HG03095 (cell line): ENCODE results near the gene GPC1.

ENCODE experiments used
- ATAC-seq: cut with Tn5 transposase; IDR thresholded peaks from one replicate; pipeline ENCODE4 v1.9.1; 2021; ENCODE audit warnings: moderate library complexity; ENCODE audit not compliant: unreplicated experiment

GPC1 gene

DNA sequence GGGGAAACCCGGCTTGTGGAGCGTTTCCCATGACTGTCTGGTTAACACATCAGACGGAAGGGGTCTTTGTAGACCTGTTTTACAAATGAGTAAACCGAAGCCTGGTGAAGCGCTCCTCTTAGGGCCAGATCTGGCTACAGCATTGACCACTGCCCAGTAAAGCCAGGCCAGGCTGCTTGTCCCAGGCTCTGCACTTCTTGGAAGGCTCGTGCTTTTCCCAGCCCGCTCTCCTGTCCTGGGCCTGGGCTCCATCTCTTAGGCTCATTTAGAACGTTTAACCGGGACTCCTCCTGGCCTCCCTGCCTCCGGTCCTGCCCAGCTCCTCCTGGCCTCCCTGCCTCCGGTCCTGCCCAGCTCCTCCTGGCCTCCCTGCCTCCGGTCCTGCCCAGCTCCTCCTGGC is 4.8 kb downstream of the GPC1 start:
- ATAC-seq: no peak

DNA sequence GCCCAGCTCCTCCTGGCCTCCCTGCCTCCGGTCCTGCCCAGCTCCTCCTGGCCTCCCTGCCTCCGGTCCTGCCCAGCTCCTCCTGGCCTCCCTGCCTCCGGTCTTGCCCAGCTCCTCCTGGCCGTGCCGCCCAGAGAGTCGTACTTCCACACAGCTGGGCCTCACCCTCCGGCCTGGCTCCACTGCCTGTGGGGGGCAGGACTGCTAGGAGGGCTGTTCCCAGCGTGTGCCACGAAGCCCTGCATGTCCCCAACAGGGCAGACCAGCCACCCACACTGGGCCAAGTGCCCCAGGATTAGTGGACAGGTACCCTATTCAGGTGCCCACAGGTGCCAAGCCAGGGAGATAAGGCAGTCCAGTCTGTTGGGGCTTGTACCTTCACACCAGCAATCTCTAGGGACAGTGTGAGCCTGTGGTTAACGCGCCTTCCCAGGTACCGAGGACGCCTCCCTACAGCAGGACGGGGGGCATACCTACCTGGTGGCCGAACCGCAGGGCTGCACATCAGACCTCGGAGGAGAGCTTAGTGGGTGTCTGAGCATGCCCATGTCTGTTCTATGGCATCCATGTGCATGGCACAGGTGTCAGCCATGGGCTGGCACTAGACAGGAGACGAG is 5.3 kb downstream of the GPC1 start:
- no peak for ATAC-seq

DNA sequence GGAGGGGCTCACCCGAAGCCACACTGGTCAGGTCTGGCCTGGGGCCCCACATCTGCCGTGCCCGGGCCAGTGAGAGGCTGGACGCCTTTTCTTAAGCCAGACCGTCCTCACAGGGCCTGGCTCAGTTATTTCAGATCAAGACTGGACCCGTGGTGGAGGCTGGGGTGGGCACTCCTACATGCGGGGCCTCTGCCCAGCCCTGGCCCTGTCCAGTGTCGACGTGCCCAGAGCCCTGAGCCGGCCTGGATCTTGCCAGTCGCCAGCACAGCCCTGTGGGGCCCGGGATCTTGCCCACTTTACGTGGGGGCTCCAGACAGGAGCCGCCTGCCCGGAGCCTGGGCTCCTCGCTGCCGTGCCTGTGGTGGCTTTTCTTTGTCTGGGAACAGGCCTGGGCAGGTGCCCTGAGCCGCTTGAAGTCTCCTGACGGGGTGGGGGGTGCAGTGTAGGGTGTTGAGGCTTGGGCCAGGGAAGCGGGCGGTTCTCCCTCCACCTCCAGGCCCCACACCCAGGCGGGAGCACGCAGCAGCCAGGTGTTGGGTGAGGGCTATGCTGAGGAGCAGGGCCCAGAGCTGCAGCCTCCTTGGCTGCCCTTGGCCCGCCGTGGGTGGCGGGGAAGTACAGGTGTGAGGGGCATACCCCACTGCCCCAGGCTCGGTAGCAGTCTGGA is 6.0 kb downstream of the GPC1 start:
- no peak for ATAC-seq

DNA sequence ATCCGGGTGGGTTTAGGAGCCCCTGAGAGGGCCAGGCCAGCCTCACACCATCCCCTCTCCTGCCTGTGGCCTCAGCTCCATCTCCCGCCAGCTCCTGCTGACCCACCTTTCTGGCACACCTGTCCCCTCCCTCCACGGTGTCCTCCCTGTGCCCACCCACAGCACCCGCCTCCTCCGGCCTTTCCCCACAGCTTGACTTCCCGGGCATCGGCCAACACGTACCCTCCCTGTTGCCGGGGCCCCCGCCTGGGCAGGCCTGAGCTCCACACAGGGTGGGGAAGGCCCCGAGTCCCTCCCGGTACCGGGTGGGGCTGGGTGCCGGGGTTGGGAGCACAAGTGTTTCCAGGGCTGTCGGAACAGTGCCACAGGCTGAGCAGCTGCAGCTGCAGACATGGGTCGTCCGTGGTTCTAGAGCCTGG is 6.5 kb downstream of the GPC1 start:
- ATAC-seq: no peak

DNA sequence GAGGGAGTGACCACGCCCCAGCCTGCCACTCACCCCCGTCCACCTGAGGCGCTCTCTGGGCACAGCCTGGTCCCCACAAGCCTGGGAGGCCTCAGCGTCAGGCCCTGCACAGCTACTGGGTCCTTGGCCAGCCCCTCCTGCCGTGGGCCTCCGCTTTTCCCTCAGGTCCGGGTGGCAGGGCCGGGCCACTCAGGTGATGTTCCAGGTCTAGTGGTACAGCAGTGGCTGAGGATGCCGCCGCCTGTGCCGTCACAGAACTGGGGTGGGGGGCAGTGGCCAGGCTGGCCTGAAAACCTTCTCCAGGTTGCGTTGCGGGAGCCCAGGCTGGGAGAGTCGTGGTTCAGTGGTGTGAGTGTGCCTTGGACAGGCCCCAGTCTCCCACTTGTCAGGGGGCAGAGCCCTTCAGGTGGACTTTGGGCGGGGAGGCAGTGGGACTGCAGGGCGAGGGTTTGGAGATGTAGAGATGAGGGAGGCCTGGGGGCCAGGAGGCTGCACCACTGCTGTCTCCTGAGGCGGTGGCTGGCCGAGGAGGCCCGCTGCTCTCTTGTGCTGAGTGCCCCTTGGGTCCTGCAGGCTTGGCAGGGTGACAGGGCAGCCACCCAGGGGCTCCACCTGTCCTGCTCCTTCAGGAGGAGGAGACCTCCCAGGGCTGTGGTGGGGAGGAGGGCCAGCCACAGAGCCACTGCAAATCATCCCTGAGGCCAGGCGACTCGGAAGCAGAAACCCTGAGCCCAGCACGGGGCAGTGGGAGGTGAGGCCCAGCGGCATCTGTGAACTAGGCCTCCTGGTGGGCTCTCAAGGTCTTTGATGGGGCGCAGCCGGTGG is 7.6 kb downstream of the GPC1 start:
- ATAC-seq: no peak

DNA sequence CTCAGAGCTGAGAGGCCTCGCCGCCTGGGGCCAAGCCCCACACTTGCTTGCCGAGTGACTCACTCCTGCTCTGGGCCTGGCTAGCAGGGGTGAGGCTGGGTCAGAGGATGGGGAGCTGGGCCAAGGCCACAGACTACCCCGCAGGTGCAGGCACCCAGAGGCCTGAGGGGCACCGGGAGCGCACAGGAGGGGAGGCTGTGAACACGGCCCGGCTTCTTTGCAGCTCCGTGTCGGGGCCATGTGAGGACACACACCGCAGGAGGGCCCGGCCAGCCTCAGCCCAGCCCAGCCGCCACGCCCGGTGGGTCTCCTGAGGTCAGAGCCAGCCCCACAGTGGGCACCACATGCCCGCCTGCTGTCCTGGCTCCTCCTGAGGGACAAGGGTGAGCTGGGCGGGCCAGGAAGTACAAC is 8.4 kb downstream of the GPC1 start:
- ATAC-seq: no peak

DNA sequence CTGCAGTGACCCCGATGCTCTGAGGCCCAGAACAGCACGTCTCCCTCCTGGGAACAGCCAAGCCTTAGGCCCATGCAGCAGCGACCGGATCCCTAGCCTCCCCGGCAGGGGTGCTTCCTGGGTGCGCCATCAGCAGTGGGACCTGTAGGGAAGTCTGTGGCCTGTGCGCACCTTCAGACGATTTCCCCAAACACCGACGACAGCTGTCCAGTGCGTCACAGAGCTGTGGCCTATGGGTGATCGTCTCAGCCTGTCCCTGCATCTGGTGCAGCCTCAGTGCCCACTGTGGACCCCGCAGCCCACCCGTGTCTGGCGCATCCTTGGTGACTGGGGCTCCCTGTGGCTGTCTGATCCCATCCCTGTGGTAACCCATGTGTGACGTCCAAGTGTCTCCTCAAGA is 9.0 kb downstream of the GPC1 start:
- ATAC-seq: no peak

DNA sequence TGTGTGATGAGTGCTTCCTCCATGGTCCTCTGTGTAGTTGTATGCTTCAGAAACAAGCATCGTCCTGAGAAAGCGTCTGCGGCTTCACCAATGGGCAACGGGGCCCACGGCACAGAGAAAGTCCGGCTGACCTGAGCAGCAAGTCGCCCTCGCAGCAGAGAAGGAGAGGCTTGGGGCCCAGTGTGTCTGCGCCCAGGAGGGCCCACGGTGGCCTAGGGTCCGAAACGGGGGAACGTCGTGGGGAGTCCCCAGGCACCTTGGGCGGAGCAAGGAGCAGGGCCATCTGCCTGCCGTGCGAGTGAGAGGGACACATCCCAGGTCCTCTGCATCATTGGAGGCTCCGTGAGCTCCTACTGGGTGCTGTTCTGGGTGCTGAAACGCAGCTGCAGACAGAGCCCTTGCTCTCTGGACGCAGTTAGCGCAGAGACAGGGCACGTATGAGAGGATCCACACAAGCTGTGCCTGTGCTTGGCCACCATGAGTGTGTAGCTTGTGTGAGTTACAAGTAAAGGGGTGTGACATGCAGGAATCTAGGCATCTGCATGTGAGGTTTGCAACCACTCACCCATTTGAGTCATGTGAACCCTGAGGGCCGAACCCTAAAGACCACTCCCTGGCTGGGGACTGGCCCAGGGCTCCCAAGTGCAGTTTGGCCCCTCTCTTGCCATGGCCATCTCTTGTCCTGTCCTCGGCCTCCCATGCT is 10.6 kb downstream of the GPC1 start:
- ATAC-seq: no peak

DNA sequence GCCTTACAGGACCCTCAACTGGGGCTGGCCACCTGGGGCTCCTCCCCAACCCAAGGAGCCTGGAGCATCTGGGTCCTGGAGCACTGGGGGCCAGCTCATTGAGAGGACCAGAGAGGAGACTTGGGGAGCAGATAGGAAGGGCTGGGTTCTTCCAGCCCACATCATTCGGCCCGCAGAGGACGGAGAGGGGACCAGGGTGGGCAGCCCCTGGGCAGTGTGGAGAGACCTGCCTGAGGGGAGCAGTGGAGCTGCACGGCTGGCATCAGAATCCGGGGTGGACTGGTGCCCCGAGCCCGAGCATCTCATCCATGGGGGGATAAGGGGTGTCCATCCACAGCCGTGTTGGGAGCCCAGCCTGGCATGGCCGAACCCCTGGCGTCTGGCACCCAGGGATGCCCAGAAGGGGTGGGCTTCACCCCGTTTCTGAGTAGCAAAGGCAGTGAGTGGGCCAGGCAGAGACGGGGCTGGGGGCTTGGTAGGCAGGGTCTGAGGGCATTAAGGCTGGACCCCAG is 11.3 kb downstream of the GPC1 start:
- ATAC-seq: no peak

DNA sequence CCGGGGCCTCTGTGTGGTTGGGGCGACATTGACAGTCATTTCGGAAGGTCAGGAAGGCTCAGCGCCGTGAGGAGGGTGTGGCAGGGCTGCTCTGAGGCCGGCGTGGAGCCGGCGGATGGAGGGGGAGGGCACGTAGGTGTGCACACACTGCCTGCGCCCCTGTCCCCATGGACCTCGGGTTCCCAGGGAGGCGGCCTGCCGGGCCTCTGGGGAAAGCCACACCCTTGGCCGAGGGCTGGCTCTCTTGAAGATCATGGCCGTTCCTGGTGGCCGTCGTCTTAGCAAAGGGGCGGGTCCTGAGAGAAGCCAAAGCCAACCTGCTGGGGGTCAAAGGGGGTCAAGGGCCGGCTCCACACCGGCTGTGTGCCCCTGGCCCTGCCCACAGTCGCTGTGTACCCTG is 11.9 kb downstream of the GPC1 start:
- ATAC-seq: no peak

DNA sequence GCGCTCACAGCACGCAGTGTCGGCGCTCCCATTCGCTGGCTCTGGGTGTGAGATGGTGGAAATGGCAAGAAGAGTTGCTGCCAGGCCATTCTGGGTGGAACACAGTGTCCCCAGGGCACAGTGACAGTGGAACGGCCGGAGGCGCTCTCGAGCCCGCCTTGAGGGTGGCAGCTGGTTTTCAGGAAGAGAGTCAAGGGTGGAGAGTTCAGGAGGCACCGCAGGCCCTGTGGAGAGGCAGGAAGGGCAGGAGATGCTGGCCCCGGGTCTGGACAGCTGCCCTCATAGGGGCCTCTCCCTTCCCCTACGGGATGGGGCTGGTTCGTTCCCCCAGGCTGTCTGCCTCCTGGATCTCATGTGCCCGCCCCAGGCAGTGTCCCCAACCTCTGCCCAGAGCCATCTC is 12.5 kb downstream of the GPC1 start:
- ATAC-seq: no peak

DNA sequence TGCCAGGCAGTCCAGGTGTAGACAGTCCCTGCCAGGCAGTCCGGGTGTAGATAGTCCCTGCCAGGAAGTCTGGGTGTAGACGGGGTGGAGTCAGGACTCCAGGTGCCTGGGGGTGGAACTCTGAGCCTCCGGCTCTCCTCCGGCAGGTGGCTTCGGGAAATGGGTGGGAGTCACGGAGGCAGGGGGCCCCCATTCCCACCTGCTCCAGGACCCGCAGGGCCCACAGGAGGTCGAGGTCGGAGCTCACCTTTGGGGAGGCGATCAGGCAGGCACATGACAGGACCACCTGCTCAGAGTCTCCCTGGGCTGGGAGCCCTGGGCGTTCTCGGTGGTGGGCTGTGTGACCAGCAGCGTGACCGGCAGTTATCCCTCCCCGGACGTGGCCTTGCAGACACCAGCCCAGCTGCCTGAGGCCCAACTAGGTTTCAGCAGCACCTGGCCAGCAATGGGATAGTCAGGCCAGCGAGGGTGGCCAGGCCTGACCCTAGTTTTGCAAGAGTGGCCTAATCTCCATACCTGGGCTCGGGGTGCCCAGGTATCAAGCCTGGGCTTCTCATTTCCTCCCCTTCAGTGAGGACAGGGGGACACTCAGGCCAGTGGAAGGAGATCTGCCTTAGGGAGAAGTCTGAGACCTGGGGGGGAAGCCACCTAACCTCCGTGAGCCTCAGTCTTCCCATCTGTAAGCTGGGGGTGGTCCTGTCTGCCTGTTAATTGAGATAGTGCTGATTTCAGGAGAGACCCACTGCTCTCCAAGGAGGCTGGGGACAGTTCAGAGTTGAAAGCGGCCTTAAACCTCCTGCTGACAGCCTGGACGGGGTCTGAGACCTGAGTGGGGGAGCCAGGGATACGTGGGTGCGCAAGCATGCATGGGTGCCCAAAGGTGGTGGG is 13.2 kb downstream of the GPC1 start:
- ATAC-seq: no peak

DNA sequence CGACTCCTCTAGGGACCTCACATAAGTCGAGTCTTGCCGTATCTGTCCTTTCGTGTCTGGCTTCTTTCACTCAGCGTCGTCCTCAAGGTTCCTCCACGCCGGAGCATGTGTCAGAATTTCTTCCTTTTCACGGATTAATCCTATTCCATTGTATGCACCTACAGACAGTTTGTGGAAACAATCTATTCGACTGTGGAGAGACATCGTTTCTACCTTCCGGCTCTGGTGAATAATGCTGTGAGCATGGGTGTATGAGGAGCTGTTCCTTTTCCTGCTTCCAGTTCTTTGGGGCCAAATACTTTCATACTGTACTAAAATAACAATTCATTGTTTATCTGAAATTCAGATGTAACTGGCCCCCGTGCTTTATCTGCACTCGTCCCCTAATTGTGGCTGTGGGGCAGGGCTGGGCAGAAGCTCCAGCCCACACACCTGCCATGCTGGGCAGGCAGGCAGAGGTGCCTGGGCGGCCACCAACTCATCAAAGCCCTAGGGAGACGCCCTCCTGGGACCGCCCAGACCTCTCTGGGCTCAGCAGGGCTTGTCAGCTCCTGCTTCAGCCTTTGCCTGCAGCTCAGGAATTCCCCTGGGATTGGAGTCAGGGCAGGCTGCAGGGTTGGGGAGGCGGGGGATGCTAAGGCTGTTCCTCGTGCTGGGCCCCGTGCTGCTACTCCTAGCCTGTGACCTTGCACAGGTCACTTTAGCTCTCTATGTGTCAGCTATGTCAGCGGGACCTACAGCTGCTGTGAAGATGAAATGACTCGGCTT is 14.5 kb downstream of the GPC1 start:
- no peak for ATAC-seq

DNA sequence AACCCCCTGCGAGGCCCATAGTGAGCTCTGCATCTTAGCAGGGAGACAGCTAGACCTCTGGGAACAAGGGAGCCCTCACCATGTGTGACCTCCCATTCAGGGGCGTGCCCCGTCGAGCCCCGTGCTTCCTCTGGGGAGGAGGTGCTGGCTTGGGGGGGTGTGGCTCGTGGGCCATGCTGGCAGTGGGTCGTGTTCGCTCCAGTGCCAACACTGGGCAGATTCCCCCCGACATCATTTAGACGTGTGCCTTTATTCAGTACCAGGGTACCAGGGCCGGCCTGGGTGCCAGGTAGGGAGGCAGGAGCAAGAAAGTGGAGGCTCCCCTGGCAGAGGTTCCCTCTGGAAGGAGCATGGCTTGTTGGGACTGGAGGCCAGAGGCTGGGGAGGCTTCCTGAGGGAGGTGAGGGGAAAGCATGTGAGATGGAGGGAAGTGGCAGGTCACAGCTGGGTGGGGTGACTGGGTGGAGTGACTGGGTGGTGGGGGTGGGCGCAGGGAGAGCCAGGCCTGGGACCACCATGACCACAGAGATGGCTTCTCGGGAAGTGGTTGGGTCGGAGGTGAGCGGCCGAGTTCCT is 15.2 kb downstream of the GPC1 start:
- no peak for ATAC-seq

DNA sequence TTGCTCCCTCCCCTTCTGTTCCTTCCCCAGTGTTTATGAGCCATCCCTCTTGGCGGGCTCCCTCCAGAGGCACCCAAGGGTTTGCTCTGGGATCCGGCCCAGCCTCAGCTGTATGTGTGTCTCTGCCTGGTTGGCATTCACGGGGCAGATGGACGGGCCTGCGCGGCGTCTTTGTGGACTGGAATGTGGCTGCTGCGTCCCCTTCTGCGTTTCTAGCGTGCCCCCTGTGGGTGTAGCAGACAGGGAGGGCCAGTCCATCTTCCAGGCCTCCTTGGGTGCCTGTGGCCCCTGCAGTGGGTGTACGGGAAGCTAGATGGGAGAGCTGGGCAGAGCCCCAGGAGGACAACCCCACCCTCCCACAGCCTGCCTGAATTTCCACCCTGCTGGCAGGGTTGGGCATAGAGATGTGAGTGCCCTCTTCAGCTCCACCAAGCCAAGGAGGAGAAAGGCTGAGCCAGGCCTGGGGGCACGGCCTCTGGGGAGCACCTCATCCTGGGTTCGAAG is 15.7 kb downstream of the GPC1 start:
- ATAC-seq: no peak

DNA sequence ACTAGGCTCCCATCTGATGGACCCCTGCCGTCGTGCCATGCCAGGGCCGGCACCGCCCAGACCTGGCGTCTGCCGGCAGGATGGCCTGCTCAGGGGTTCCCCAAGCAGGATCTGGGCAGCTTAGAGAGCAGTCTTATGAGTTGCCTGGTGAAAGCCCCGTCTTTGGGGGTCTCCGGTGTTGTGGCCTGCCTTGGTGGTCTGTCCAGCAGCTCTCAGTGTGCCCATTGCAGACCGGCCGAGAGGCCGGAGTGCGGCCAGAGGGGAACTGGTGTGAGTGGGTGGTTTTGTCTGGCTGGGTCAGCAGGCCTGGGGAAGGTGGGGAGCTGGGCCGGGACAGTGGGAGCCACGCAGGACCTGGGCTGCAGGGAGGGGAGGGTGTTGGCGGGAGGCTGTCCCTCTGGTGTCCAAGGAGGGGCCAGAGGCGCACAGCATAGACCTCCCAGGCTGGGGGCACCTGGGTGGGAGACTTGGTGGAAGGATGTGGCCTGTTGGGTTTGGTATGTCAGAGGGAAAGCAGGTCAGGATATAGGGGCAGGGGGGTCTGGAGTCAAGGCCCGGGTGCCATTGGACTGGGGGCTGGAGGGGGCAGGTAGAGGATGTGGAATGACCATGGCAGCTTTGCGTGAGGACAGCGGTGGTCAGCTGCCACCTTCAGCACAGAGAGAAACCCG is 16.5 kb downstream of the GPC1 start:
- no peak for ATAC-seq

DNA sequence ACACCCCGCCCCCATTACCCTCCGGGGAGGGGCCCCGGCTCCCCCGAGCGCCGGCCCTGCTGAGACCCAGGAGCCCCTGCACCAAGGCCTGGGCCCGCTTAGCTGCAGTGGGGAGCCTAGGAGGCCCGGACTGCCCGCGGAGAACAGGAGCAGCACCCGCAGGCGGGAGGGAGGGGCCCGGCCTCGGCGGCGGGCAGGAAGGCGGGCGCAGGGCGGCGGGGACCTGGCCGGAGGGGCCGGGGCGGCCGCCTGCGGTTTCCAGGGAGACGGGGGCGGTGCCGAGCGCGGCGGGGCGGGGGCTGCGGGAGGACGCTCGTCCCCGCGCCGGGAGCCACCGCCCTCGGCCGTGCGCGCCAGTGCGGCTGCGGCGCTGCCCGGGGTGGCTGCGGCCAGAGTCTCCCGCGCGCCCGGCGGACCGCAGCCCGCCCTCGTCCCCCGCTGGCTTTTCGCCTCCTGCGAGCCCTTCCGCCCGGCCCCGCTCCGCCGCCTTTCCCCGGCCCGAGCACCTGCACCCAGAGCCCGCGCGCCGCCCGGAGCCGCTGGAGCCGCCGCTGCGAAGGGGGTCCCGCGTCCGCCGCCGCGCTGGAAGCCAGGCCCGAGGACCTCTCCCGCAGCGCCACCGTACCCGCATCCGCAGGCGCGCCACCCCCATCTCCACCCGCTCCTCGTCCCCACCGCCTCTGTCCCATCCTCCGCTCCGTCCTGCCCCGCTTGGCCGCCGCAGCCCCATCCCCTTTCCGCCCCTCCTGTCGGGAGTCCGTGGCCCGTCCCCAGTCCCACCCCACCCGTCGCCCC is 17.2 kb downstream of the GPC1 start:
- ATAC-seq: no peak
